ENCODE measurements around the gene SFRP4.

Gene SFRP4

GRCh38 chr7:37924491-37925041 is 7.9 kb upstream of the SFRP4 start:
- DNase-seq (ENCODE audit: low read depth): no peak

DNA sequence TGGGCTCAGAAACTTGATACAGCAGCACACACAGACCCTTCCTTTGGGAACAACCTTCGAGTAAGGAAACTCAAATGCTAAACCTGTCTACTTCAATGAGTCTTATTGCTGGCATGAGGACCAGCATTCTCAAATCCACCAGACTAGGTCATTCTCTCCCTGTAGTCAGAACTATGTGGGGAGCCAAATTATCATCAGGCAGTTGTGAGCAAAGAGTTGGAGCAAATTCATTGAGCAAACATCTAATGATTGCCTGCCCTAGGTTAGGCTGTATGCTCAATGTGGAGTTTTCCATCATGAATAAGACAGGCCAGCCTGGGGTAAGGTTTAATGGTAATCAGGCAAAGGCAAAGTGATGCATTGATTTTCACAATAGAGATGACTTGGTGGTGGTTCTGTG is 7.4 kb upstream of the SFRP4 start:
- no peak for DNase-seq (ENCODE audit: low read depth)

DNA sequence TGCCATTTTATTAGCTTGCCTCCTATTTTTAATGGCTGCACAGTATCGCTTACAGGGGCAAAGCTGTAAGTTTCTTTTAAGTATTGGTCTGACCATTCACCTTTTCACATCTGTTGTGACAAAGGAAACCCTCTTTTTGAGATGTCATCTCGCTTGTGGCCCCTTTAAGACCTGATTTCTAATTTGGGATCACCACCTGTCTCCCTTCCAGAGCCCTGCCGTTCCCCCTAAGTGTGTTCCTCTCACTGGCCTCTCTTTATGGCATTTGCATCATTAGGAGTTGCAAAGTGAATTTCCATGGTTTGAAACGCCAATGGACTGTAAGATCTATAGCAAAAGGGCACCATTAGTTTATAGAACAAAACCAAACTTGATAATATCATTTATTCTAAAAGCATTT is 5.3 kb upstream of the SFRP4 start:
- DNase-seq (ENCODE audit: low read depth): no peak

GRCh38 chr7:37920849-37921805 is 4.5 kb upstream of the SFRP4 start:
- DNase-seq (ENCODE audit: low read depth): no peak

- DNase-seq (ENCODE audit: low read depth): no peak
These were observed 3.8 kb upstream of the SFRP4 start, which contains the start of gene EPDR1 for GRCh38 chr7:37920305-37920848. EPDR1 (plus strand) TSS chr7:37920640; CDS start chr7:37920940, 300 bp downstream.

- DNase-seq (ENCODE audit: low read depth): no peak
These were observed 1.9 kb upstream of the SFRP4 start for GRCh38 chr7:37918526-37918925.

GRCh38 chr7:37916017-37916672 is 472 bp downstream of the SFRP4 start:
- no peak for DNase-seq (ENCODE audit: low read depth)

DNA sequence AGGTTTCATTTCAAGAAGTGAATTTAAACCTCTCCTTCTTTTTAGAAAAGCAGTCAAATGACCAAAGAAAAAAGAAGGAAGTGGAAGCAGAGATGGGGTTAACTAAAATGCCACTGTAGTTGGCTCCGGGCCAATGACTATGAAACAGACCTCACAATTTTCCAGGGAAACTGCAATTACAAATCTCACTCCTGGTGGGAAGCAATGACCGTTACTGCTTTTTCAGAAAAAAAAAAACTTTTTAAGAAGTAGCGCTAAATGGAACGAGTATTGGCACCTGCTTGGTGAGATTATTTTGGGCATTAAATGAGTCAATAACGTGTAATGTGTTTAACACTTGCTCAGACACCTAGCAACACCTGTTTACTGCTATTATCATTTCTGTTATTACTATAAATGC is 1.2 kb downstream of the SFRP4 start:
- DNase-seq (ENCODE audit: low read depth): no peak

GRCh38 chr7:37912756-37913155 is 3.9 kb downstream of the SFRP4 start:
- no peak for DNase-seq (ENCODE audit: low read depth)

DNA sequence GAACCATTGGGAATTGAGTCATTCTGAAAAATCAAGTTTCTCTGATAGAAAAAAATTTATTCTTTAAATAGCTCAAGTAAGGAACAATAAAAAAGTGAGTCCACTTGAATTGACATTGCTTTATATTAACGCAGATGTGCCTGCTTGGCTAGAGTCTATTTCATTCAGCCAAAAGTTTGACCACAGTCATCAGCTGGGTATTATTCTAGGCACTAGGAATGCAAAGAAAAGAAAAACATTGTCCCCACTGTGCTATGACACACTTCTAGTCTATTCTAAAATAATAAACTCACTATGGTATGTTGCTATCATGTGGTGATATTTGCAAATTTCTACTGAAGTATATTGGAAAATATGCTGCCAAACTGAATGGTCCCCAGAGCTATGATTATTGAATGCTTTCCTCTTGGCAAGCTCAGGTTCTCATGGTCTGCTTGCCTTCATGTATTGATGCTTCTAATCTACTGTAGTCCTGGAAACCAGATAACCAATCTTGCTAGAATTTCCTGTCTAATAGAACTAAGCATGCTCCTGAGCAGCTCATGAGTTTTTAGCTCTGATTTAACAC is 8.3 kb downstream of the SFRP4 start:
- DNase-seq (ENCODE audit: low read depth): no peak

- no peak for DNase-seq (ENCODE audit: low read depth)
These were observed 14.6 kb downstream of the SFRP4 start for GRCh38 chr7:37901890-37902524.

- DNase-seq (ENCODE audit: low read depth): no peak
These were observed 15.3 kb downstream of the SFRP4 start for GRCh38 chr7:37901236-37901827.

GRCh38 chr7:37899712-37900247 is 16.8 kb downstream of the SFRP4 start:
- DNase-seq (ENCODE audit: low read depth): no peak

- no peak for DNase-seq (ENCODE audit: low read depth)
These were observed 21.9 kb downstream of the SFRP4 start for GRCh38 chr7:37894671-37895070.

DNA sequence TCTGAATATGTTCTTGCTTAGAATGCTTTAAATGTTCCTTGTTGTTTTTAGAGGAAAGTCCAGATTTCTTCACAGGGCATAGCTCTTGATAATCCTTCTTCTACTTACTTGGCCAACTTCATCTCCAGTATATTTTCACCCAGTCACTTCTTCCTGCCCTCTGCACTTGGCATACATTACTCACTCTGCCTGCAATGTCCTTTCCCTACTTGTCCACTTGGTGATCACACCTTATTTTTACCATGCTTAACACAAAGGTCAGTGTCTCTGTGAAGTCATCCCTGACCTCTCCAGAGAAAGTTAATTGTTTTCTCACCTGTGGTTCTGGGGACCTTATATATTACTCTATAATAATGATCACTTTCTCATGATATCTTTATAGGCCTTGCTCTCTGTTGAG is 23.3 kb downstream of the SFRP4 start:
- DNase-seq (ENCODE audit: low read depth): no peak

GRCh38 chr7:37882086-37882485 is 34.5 kb downstream of the SFRP4 start:
- no peak for DNase-seq (ENCODE audit: low read depth)

Data from stimulated activated CD8-positive, alpha-beta memory T cell treated with anti-CD3 and anti-CD28 coated beads, Interleukin-15, amount 100 ng/mL, for 1 hour (primary cell).